OCI-LY7 (cell line): ENCODE results near the gene EXOC4.

ENCODE experiments used
- EZH2phosphoT487 ChIP-seq: fragments of 200-600 bp; sonication (generic); IDR thresholded peaks from 2 replicates; pipeline ENCODE4 v1.6.1; 2018; ENCODE audit warnings: low read depth, borderline replicate concordance, mild to moderate bottlenecking, mixed run types, antibody characterized with exemption, low read length, moderate library complexity, mixed read lengths
- TF ChIP-seq, protein P1 (sequence below): fragments of 200-600 bp; sonication (generic); conservative IDR thresholded peaks from 2 replicates; pipeline ENCODE4 v1.5.1; 2014; ENCODE audit warnings: mild to moderate bottlenecking, antibody characterized with exemption, low read length, moderate library complexity, mixed read lengths

DNA sequence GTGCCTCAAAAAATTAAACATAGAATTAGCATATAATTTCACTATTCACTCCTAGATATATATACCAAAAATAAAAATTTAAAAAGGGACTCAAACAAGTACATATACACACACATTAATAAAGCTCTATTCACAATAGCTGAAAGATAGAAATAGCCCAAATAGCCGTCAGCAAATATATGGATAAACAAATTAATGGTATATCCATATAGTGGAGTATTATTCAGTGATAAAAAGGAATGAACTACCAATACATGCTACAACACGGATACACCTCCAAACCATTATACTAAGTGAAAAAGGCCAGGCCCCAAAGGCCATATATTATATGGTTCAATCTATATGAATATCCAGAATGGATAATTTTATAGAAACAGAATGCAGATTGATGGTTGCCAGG lies 459.7 kb downstream of the EXOC4 start:
- TF ChIP-seq, protein P1, sequence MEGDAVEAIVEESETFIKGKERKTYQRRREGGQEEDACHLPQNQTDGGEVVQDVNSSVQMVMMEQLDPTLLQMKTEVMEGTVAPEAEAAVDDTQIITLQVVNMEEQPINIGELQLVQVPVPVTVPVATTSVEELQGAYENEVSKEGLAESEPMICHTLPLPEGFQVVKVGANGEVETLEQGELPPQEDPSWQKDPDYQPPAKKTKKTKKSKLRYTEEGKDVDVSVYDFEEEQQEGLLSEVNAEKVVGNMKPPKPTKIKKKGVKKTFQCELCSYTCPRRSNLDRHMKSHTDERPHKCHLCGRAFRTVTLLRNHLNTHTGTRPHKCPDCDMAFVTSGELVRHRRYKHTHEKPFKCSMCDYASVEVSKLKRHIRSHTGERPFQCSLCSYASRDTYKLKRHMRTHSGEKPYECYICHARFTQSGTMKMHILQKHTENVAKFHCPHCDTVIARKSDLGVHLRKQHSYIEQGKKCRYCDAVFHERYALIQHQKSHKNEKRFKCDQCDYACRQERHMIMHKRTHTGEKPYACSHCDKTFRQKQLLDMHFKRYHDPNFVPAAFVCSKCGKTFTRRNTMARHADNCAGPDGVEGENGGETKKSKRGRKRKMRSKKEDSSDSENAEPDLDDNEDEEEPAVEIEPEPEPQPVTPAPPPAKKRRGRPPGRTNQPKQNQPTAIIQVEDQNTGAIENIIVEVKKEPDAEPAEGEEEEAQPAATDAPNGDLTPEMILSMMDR, result no peak
- TF ChIP-seq EZH2phosphoT487, result no peak
